A673 (cell line): Measurements from ENCODE around the gene SALL1.

ENCODE experiments used
- CTCF ChIP-seq: fragments of 300-800, 200-600 bp; sonication (generic); conservative IDR thresholded peaks from 2 replicates; pipeline ENCODE4 v1.5.1; 2017; ENCODE audit warnings: low read depth, mild to moderate bottlenecking, antibody characterized with exemption, low read length, moderate library complexity, mixed read lengths
- EZH2 ChIP-seq: fragments of 200-600 bp; sonication (generic); IDR thresholded peaks from 2 replicates; pipeline ENCODE4 v1.6.1; 2017; ENCODE audit warnings: borderline replicate concordance, low read depth, mild to moderate bottlenecking, mixed read lengths, antibody characterized with exemption, low read length; ENCODE audit not compliant: poor library complexity, severe bottlenecking

GRCh38 chr16:51141106-51141505 lies 10.0 kb downstream of the SALL1 start:
- TF ChIP-seq CTCF (no peak), EZH2 (no peak)
